GM19324 (cell line): Measurements from ENCODE around the gene HIPK2.
A peak's percentile ranks its signal among the peaks of the same experiment; 100 is the strongest.

ENCODE experiments used
- ATAC-seq: cut with Tn5 transposase; IDR thresholded peaks from one replicate; pipeline ENCODE4 v1.9.1; 2021; ENCODE audit warnings: mild to moderate bottlenecking, moderate library complexity; ENCODE audit not compliant: unreplicated experiment, low FRiP score

Gene HIPK2

DNA sequence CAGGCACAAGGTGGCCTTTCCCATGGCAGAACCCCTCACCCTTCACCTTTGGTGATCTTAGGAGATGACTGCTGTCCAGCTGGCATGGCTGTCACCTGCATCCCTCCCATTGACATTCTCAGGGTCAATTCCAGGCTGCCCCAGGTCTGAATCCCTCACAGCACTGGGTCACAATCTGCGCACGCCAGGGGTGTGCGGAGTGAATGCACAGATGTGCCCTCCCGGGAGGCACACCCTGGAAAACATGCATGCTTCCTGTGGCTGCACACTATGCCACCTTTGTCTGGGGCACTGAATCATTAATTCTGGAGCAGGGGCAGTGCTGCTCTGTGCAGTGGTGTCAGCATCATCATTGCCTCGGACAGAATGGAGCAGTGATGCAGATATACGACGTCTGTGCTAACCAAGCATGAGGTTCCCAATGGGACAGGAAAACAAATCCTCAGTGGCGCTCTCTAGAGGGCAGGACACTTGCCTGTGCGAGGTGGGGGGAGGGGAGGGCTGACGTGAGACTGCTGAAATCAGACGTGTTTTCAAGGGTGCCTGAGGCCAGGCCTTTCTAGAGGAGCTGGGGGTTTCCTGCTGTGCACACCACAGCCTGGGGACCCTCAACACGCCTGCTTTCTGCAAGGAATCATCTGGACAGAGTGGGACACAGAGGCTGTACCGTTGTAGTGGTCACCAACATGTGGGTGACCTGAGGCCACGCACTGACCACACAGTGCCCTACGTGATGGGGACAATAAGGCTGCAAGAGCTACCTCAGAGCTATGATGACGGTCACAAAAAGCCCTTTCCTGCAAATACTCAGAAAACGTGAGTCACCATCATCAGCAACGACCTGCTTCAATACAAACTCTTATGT is 77.9 kb downstream of the HIPK2 start:
- no peak for ATAC-seq

DNA sequence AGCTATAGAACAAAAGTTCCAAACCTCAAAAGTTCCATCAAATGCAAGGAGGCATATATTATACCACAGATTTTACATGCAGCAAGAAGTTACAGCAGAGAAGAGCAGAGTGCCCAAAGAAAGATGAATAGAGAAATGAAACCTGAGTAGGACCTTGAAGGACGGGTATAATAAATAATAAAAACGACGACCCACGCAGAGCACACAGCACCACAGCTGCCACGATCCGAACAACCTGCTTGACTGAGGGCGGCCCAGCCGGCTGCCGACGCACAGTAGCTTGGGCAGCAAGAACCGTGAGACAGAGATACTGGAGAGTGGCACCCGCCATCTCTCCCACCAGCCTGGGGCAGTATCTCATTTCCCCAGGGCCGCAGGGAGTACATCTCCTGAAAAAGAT is 79.0 kb downstream of the HIPK2 start:
- ATAC-seq, result no peak

DNA sequence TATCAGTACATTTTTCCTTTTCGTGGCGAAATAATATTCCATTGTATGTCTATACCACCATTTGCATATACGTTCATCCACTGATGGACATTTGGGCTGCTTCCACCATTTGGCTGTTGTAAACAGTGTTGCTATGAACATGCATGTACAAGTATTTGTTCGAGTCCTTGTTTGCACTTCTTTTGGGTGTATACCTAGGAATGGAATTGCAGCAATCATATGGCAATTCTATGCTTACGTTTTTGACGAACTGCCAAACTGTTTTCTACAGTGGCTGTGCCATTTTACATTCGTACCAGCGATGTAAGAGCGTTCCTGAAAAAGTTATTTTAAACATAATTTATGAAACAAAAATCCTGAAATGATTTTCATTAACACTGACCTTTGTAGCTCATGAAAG is 79.5 kb downstream of the HIPK2 start:
- ATAC-seq, result no peak

DNA sequence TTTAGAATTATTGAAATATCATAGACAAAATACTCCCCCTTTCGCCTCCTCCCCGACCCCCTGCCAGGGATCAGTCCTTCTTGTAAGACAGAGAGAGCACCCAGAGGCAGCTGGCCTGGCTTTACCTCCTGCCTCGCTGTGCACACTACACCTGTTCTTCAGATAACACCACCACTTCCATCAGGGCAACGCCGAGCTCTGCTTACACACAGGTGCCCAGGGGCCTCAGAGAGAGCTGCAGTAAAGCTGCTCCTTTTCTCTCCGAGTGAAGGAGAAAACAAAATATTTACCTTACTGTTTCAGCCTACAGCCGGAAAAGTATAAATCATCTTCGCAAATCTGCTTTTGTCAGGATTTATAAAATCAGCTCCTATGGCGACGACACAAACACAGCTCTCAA is 80.7 kb downstream of the HIPK2 start:
- ATAC-seq, result no peak

DNA sequence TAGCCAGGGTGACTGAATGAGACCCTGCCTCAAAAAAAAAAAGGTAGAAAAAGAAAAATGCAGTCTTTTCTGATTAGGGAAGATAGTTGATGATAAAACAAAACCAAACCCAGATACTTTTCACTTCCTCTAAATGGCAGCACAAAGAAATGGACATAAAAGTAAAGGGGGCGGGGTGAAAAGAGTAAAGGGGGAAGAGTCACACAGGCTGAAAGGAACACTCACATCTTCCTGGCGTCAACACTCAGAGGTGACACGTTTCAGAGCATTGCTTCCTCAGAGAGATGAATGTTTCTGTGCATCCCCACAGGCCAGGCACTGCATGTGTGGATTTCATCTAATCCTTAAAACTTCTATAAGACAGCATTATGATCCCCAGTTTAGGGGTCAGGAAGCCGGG is 81.2 kb downstream of the HIPK2 start:
- ATAC-seq, result no peak

DNA sequence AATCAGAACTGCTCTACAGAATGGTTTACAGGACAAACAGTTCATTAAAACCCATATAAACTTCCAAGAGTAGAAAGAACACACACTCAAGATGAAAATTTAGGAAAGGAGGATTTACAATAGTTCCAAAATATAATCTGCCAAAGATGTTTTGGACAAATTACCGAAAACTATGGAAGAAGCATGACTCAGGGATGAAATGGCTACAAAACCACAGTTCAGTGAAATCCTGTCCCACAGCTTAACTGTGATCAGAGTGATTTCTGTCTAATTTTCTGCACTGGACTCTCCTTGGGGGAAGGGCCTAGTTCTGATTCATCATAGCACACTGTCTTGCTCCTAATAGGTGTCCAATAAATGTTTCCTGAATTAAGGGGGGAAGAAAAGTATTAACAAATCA is 82.2 kb downstream of the HIPK2 start:
- ATAC-seq, result no peak

DNA sequence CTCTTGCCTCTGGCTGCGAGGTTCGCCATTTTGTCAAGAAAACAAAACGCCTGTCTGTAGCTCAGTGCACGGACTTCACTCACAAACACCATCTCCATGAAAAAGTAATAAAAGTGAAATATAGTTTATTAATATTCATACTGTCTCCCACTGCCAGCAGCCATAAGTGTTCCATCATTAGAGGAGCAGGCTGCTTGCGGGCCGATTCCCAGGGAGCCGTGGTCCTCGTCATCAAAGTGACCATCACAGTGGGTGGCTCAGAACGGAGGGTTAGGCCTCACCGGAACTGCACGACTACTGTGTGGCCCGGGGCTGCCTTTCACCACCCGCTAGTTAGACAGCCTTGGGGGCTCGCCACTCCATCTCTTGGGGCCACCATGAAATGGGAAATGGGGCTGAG is 82.7 kb downstream of the HIPK2 start:
- ATAC-seq, result no peak

DNA sequence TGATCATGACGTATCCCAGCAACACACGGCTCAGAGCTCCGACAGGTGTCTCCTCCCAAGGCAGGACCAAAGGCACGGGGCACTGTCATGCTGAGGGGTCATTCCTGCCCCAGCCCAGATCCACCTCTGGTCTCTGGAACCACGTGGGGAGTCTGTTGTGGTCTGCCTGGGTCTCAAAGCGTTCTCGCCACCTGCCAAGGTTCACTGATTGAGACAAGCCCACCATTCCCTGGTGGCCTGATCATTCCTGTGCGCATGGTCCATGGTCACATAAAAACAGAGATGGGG is 83.5 kb downstream of the HIPK2 start:
- no peak for ATAC-seq

DNA sequence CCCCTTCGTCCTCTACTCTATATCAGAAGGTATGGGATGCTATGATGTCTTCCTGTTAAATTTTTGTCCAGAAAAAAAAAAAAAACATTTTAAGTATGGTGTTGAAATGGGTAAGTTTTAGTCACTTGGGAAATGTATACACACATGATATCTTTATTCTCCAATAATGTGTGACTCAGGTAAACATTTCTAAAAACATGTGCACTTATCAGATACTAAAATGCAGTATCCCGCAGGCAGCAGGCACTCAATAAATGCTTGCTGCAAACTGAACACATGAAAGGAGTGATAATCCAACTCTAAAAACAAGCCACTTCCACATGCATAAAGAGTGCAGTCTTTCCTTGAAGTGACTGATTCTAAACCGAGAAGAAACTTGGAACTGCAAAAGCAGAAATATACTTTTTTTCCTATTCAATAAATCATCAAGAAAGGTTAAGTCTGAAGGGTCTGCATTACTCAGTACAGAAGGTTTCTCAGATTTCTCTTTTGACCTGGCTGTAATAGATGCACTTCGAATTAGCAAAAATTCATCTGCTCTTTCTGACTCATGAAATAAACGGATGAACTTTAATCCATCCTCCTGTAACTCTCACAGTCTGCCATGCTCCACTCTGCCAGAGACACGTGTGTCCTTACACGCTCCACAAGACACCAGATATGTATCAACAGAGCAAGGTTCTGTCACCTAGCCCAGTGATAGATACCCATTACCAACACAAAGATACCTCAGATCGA is 84.0 kb downstream of the HIPK2 start:
- ATAC-seq, result no peak

DNA sequence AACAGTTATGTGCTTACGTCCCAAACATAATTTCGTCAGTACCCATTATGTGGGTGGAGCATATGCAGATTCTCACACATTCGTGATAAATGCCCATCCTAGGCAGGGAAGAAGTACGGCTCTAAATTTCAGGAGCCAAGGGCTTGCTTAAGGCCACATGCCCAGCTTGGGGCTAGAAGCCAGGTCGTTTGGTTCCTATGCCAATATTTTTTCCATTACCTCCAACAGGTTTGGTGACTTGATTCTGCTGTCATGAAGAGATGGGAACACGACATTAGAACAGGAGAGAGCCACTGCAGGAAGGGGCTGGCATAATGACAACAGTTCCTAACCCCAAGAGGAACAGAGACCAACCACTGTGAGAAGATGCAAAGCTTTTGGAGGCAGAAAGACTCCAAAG is 85.1 kb downstream of the HIPK2 start:
- no peak for ATAC-seq

DNA sequence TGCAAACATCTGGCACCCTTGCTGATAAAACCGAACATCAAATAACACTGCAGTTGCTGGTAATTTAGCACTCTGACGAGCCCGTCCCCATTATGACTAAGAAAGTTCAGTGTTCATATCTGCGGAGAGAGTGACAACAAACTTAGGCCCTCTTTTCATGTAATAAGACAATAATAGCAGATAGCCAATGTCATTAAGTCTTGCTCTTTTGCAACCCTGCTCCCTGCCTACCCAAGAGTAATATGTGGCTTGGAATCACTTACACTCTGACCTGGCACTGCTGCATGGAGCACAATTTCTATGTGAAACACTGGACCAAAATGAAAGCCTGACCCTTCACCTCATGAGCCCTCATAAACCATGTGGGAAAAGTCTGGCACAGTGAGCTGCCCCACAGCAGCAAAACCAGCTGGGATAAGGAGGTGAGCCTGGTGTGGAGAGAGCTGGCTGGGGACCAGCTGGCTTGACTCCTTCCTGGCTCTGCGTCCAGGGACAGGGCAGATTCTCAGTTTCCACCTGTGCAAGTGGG is 86.5 kb downstream of the HIPK2 start:
- no peak for ATAC-seq

DNA sequence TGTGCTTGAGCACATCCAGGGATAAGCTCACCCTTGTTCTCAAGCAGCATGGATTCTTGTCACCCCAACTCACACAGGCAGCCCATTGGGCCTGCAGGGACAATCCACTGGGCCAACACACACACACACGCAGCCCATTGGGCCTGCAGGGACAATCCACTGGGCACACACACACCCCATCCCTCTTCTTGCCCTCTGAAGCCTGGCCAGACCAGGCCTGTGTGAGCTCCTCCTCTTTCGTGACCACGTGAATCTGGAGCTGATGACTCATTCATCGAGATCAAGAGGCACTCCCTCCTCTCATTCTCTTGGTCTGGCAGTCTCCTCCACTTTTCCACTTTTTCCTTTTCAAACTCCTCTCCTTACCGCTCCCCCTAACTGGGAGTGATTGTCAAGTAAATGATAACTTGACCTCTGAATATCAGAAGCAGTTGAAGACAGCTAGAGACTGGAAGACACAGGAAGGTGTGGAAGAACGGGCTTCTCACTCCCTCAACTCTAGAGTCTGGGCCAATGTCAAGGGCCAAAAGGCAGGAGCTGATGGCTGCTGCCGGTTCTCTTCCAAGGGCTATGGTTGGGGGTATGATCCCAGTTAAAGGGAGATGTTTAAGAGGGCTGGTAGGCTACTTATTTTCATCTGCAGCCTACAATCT is 89.7 kb downstream of the HIPK2 start:
- no peak for ATAC-seq

DNA sequence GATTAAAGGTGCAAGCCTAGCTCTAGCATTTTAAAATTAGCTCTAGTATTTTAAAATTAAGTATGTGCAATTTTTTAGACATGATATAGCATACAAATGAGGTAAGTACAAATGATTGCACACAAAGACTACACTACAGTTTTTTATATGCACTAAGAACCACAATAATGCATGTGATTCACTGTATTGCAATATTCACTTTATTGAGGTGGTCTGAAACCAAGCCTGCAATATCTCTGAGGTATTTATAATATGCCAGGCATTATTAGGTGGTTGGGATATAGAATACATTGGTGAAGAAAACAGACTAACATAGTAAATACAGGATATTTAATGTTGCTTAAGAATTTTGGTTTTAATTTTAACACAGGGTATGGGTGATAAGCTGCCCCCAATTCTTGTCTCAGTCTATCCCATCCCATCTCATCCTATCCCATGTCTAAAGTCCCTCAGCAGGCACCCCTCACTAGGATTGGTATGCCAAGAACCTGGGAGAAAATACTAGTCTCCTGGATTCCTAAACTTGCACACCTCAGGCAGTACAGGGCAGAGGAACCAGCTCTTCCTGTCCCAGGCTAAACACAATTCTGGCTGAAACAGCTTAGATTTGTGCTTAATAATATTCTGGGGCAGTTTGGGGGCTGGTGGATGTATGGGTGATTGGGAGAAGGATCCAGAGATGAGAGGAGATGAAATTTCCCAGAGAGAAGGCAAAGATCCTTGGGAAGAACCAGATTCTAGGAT is 90.4 kb downstream of the HIPK2 start:
- no peak for ATAC-seq

DNA sequence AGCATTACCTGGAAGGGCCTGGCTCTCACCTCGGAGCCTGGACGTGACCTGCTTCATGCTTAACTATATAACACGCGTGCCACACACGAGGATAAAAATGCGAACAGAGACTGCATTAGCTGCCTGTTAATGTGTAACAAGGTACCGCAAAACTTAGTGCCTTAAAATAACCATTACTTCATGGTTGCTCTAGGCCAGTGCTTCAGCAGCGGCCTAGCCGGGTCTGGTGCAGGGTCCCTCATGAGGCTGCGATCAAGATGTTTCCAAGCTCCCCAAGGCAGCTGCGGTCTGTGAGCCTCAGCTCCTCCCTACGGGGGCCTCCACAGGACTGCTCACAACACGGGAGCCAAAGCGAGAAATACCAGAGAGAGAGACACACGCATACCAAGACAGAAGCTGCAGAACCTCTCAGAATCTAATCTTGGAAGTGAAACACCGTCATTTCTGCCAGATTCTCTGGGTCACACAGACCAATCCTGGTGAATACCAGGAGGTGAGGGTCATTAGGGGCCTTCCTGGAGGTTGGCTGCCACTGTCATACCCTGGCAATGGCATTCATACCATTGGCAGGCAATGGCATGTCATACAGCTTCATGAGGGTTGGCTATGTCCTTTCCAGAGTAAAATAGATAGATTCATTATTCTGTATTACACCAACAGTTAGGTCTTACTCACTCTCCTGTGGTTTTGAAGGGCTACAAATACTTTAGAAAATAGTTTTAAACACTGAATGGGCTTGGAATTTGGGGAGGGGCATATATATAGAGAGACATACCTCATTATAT is 94.5 kb downstream of the HIPK2 start:
- ATAC-seq, result peak; percentile 78

DNA sequence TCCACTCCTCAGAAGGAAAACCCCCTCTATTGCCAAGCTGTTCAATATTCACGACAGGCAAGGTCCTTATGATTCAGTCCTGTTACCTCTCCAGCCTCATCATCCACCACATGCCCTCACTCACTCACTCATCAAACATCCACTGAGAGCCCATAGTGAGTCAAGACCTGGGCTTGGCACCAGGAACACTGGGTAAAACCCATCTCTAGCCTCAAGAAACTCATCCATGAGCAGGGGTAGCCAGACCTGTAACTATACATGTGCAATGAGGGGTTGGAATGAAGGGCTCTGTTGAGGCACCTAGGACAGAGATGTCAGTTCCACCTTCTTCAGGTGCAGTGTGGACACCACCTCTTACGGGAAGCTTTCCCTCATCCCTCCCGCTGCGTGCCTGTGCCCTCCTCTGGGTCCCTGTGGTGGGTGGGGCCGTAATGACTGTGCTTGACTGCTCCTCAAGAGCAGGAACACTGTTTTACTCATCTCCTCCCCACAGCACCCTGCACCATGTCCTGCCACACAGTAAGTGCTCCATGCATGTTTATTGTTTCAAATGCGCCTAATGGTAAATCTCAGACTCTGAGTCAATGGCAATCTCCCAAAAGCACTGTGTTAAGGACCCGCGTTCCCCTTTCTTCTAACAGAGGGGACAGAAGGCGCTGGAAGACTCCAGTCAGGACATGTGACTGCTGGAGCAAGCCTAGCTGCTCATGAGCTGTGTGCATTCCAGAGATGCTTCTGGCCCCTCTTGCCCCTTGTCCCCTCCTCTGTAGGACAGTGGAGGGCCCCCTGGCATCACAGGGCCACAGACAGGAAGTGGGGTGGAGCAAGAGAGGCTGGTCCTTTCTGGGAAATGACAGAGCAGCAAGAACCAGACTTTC is 95.4 kb downstream of the HIPK2 start:
- peak; percentile 22 for ATAC-seq

DNA sequence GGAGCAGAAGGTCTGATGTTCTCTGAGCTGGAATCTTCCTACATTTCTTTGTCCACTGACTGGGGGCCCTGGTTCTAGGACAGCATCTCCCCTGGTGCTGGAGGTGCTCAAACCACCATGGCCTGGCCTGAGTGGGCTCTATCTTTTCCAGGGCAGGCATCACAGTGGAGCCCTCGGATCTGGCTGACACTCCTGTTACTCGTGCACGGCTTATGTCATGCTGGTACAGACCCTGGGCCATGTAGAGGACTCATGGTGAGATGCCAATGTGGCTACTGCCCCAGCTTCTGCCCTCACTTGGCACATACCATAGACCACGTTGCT is 96.0 kb downstream of the HIPK2 start:
- no peak for ATAC-seq

DNA sequence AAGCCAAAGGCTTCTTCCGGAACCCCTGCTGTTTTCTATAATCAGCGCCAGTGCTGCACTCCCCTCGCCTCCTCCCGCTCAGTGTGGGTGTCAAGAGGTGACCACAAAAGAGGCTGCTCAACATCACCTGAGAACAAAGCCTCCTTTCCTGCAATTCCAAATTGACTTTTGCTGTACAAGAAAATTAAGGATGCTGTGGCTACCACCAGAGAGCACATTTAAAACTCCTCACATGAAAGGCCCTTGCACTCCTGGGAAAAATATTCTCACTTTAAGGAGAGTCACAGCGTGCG is 96.4 kb downstream of the HIPK2 start:
- ATAC-seq, result no peak

DNA sequence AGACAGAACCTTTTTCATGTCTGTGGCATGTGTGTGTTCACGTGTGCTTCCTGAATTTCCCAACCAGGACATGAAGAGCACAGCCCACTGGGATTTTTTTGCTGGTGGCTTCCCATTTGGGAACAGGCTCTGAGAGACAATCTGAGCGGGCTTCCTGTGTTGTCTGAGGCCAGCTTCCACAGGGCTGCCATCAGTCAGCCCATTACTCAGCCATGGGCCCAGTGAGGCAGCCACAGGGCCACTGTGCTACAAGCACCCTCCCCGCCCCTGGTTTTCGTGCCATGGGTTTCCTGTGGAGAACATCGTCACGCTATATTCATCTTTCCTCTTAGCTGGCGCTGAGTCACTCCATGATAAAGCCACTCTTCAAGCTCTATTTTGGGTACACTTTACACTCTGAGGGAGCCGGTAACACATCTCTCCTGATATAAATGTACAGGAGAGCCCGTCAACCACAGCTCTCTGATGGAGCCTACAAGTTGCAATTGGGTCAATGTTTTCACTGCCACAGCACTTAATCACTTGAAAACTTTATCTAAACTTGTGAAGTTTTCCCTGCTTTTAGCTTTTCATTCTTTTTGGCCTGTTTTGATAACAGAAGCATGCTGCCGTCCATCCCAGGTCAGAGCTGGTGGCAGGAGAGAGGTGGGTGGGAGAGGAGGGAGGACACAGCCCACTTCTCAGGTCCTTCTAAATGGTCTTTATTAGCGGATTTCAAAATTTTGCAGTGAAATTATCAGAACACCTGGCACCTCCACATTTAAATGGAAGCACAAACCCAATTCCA is 96.9 kb downstream of the HIPK2 start:
- ATAC-seq, result no peak
